Erythroblast (primary cell): ENCODE results near the gene DENND4C.
"Not testable (repeated sequence)": the region's sequence is repeated elsewhere in the genome, so short reads cannot be mapped to it uniquely, and the experiment has no call there.

Experiments
- DNase-seq, 2 experiments: peaks; one replicate each; lab custom pipeline; 2025; lab: John Stamatoyannopoulos, UW
- GATA1 ChIP-seq: IDR thresholded peaks from 2 replicates; pipeline ENCODE4 v1.6.1; 2011; ENCODE audit warnings: low read depth, mild to moderate bottlenecking, control low read depth, low read length, moderate library complexity
- POLR2A ChIP-seq: IDR thresholded peaks from 2 replicates; pipeline ENCODE4 v1.6.1; 2011; ENCODE audit warnings: mild to moderate bottlenecking, low read length

DENND4C gene

GRCh38 chr9:19409401-19410194 lies 179.1 kb downstream of the DENND4C start:
- DNase-seq: peak; percentile 41 to 55
- TF ChIP-seq POLR2A: no peak

DNA sequence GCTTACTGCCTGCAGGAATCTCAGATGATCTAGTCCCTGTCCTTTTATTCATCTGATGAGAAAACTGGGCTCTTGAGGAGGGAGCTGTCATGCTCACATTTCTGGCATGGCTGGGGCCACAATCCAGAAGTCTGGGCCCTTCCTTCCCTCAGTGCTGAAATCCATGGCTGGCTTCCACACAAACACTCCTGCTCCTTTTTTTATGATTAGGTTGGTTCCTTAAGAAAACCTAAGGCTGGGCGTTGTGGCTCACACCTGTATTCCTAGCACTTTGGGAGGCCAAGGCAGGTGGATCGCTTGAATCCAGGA lies 179.7 kb downstream of the DENND4C start:
- no peak for TF ChIP-seq POLR2A
- no peak for TF ChIP-seq GATA1
- no peak for DNase-seq

GRCh38 chr9:19410594-19410993 lies 180.1 kb downstream of the DENND4C start:
- TF ChIP-seq POLR2A: no peak
- no peak for TF ChIP-seq GATA1
- no peak for DNase-seq

DNA sequence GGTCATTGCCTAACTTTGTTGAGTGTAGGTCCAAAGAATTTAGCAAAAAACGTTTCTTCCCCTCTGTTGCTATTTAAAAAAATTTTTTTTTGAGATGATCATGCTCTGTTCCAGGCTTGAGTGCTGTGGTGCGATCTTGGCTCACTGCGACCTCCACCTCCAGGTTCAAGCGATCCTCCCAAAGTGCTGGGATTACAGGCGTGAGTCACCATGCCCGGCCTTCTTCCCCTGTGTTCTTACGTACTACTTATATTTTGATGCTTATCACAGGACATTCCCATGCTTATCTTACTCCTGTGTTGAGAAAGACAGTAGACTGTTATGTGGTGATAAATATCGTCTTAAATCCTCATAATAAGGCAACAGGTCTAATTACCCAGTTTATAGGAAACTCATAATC lies 180.8 kb downstream of the DENND4C start:
- TF ChIP-seq POLR2A (no peak), GATA1 (no peak)
- DNase-seq: no peak

GRCh38 chr9:19413456-19413855 lies 183.0 kb downstream of the DENND4C start:
- not testable (repeated sequence) for DNase-seq

DNA sequence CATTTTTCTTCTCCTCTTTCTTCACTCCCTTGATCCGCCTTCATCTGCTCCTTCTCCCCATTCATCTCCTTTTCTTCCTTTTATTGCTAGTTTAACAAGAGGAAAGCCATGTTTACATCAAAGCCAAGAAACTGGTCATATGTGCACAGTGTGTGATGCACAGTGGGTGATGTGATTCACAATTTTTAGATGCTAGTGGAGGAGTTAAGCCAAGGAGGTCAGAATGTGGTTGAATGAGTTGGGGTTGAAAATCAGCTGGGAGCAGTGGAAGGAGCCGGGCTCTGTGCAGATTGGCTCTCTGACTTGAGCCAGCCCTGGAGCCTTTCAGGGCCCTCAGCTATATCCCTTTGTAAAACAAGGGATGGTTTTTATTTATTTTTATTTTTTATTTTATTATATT lies 185.7 kb downstream of the DENND4C start:
- no peak for DNase-seq
- no peak for TF ChIP-seq POLR2A
- no peak for TF ChIP-seq GATA1

DNA sequence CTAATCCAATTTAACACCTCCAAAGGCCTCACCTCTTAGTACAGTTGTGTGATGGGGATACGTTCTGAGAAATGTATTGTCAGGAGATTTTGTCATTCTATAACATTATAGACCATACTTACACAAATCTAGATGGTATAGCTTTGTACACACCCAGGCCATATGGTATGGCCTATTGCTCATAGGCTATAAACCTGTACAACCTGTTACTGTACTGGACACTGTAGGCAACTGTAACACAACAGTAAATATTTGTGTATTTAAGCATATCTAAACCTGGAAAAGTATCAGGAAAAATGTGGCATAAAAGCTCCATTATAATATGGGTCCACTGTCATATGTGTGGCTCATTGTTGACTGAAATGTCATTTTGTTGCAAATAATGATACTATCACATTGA lies 190.4 kb downstream of the DENND4C start:
- TF ChIP-seq POLR2A (no peak), GATA1 (no peak)
- no peak for DNase-seq
